M059J (cell line): ENCODE results near the gene PRR5. TPM values are rescaled to one million over a fixed set of nuclear protein-coding genes. Genes with fewer than 3 reads are reported as not detected.

Experiments
- DNase-seq: peaks from one replicate; pipeline ENCODE4 v3.0.0-alpha.2; 2012; ENCODE audit warnings: low read depth
- total RNA-seq: library from RNA; depleted of rRNA; stranded (reverse); fragments of >200 nt; shearing (Covaris generic); gene quantifications from 2 replicates; pipeline ENCODE4 v1.2.3, GENCODE V29; 2014

Gene PRR5
- total RNA-seq, 1 experiment from 2014 or later: not detected

DNA sequence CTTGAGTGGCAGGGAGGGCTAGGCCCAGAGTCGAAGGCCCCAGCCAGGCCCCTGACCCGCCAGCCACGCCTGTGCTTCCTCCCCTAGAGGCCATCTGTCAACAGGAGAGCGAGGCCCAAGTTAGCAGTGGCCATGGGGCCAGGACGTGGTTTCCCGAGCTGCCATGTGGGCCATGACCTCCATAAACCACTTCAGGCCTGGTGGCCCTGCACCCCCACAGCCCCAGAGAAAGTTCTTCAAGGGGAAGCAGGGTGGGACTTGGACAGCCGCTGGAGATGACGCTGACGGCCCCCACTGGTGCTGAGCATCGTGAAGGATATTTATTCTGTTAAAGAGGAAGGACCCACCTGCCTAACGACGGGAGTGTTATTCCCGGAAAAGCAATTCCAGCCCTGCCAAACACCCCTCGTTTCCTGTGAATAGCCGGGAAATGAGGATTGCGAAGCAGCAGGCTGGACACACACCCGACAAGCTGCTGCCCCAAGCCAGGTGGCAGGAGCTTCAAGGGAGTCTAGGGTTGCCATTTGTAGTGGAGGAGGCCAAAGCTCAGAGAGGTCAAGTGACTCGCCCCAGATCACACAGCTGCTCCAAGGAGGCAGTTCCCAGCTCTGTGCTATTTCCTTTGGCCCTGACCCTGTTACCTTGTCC lies 12.8 kb downstream of the PRR5 start:
- DNase-seq: no peak

DNA sequence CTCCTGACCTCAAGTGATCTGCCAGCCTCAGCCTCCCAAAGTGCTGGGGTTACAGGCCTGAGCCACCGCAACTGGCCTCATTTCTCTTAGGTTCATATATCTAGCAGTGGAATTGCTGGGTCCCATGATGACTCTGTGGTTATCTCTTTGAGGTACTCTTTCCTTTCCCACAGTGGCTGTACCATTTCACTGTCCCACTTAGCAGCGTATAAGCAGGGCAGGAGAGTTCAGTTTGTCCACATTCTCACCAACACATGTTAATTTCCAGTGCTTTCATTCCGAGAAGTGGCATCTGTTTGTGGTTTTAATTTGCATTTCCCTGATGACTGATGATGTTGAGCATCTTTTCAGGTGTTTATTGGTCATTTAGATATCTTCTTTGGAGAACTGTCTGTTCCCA lies 16.4 kb downstream of the PRR5 start:
- DNase-seq: no peak

DNA sequence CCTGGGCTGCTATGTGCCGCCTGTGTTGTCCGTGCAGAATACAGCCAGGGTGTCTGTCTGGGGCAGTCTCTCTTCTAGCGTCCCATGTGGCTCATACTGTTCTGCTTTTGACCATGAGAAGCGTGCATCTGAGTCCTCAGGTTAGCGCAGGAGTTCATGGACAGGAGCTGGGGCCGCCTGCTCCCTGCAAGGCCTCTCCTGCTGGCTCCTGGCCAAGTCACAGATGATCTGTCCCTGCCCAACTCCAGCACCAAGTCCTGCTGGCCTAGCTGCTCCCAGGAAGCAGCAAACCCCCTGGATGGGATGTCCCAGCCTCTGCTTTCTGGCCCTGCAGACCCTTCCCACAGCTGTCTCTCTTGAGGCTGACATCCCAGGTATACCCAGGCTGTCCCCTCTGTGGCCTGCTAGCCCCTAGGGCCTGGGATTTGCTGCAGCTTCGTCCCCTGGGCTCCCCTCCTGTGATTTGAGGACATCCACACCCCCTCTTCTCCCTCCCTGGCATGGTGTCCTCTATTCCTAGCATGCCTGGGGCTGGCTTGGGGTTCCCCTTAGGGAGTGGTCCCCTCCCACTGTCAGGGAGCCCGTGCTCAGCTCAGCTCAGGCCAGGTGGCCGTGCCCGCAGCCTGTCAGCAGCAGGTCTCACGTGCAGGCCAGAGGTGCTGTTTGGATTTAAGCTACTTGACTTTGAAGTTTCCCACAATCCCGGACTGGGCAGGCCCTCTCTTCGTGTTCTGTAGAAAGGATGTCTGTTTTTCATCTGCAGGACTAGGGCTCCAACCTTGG lies 17.8 kb downstream of the PRR5 start:
- peak; percentile 14 for DNase-seq

DNA sequence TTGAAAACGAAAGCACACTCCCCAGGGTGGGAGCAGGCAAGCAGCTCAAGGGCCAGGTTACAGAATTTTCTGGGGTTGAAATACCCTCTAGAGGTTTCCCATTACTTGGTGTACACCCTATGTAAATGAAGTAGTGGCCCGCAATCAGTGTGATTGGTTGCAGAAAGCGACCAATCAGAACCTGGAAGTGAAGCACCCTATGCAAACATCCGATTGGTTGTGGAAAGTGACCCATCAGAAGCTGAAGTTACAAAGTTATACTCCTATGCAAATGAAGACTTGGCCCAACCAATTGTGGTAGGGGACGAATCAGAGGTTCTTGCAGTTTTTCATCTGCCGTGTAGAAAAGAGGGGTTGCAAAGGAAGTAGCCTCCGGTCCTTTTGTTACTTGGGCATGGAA lies 19.2 kb downstream of the PRR5 start:
- peak; percentile 13 for DNase-seq

DNA sequence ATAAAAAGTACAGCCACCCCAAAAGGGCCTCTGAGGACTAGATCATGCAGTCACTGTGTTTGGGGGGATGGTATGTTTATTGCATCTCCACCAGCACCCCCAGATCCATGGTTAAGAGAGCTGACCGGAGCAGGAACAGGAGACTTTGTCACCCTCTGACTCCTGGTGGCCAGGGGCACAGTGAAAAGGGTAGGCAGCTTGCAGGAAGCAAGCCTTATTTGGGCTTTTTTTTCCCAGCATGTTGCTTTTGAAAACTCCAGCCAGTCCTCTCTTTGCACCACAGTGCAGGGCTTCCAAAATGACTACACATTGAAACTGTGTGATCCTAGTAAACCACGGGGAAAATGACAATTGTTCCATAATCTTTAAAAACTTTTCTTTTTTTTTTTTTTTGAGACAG lies 20.6 kb downstream of the PRR5 start:
- no peak for DNase-seq

DNA sequence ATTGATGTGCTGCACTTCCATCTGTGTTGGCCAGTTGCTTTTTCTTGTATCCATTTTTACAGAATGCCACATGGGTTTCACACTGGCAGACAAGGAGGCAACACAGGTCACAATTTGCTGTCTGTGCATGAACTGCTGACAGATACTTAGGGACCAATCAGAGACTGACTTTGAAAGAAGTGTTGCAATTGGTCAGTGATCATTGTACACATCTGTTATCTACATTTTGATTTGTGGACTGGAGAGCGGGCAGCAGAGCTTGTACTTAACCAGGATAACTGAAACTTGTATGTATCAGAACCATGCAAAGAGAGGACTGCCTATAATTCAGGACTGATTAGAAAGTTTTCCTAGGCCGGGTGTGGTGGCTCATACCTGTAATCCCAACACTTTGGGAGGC lies 21.8 kb downstream of the PRR5 start:
- peak; percentile 21 for DNase-seq

DNA sequence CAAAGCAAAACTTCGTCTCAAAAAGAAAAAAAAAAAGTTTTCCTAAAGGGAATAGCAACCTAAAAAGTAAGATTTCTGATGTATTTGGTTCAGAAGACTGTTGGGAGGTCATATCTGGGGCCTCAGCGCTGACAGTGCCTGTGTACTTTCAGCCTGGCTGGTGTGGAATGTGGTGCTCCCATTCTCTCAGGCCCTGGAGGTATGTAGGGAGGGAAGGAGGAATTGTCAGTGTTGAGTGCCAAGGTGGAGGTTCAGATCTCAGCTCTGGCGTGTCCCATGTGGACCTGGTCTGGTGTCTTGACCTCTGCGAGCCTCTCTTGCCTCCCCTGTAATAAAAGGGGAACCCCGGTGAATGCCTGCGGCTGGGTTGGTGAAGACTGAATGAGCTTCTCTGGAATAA lies 22.4 kb downstream of the PRR5 start:
- no peak for DNase-seq

DNA sequence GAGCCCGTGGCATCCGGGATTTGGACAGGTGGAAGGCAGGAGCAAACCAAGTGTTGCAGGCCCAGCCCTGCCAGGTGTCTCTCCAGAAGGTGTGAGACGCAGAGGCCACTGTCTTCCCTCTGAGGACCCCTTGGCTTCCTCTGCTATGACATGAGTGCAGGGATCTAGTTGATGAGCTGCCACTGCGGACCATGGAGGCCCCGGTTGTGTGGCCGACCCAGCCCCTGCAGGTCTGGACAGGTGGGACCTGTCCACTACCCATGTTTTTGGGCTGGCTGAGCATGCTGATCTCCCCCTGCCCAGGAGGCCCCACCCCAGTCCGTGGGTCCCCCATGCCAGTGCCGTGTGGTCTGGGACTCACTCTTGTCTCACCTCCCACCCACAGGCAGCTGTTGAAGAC lies 22.9 kb downstream of the PRR5 start:
- no peak for DNase-seq

DNA sequence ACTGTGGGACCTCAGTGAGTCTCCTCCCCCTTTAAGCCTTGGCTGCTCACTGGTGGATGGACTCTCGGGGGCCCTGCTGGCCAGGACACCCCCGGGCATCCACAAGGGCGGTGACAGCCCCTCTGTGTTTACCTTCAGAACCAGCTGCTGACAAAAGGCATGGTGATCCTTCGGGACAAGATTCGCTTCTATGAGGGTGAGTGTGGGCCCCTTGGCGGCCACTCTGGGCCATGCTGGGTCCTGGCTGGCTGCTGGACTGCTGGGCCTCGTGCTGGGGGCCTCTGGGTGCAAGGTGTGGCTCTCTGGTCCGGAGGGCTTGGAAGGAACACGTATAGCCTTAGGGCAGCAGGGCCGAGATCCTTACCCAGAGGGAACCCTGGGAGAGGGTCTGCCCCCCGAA lies 24.4 kb downstream of the PRR5 start:
- no peak for DNase-seq

DNA sequence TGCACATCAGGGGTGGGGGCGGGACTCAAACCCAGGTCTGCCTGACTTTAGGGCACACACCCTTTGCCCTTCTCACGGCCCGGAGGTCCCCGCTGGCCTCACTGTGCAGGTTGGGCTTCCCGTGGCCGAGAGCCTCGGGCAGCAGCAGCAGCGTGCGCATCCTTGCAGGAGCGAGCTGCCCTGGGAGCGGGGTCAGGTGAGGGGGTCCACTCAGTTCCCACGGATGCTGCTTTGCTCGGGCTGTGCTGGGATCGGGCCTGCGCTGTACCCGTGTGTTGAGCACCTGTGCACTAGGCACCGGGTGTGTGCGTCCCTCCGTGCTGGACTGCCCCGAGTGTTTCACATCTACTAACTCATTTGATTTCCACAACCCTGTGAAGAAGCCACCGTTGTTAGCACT lies 25.1 kb downstream of the PRR5 start:
- no peak for DNase-seq

DNA sequence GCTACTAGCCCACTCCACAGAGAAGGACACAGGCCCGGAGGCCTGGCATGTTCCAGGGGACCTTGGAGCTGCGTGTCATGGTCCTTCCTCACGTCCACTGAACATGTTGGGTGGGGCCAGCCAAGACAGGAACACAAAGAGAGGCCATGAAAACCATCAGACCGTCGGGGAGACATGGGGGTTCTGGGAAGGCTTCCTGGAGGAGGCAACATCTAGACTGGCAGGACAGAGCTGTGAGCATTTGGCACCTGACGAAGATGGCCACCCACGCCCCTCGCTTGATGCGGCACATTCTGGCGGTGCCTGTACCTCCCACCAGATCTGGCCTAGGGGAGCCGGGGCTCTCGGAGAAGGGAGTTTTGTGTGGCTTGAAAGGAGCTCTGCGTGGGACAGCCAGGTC lies 25.7 kb downstream of the PRR5 start:
- no peak for DNase-seq

DNA sequence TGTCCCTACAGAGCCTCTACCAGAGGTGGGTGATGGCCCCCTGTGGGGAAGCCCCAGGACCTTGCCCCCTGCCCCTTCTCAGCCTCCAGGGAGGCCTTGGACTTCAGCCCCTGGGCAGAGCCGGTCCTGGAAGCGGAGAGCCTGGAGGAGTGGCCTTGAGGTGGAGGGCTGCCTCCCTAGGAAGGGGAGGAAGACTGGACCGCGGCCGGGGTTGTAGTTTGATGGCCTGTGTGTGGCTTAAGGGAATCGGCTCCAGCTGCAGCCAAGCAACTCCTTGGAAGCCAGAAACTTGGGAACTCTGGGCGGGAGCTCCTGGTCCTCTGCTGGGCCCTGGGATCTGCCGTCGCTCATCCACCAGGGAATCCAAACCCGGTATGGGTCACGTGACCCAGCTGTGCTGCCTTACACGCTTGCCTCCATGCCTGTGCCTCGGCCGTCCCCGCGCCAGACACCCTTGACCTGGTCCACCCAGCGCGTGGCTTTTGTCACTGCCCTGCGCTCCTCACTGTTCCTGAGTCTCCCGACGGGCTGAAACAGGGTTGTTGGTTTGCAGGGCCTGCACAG lies 26.8 kb downstream of the PRR5 start:
- DNase-seq: no peak

DNA sequence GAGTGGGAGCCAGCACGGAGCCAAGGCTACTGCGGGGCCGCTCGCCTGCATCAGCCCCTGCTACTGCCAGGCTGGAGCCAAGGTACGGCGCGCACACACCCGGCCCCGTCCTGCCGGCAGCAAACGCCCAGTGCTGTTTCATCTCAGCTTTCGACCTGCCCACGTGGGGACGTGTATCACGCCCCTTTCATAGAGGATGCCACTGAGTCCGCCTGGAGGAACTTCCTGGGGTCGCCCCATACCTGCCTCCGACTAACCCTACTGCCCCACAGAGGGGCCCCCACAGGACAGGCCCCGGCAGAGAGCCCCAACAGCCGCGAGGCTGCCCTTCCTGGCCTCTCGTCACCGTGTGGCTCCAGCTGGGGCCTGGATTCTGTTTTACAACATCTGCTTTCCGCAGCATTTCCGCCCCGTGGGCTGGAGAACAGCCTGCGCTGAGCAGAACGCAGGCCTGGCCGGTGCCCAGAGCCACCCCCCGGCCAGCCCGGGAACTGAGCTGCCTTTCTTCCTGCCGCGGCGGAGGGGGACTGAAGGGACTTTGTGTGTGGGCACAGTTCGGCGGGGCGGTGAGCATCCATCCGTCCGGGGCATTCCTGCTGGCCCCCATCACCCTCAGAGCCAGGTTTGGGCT lies 27.5 kb downstream of the PRR5 start:
- DNase-seq: peak; percentile 32

DNA sequence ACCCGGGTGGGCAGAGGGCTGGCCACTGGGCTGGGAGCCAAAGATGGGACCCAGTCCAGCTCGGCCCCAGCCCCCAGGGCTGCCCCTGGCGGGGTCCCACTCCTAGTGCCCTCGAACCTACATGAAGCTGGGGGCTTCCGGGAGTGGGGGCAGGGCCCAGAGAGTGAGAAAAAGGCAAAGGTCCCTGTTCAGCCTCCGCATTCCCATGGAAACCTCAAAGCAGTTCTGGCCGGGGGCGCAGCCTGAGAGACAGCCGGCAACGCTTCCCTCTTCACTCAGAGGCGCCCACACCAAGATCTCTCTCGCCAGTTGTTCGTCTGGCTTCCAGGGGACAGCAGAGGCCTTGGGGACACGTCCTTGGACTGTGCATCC lies 28.0 kb downstream of the PRR5 start:
- DNase-seq: no peak

DNA sequence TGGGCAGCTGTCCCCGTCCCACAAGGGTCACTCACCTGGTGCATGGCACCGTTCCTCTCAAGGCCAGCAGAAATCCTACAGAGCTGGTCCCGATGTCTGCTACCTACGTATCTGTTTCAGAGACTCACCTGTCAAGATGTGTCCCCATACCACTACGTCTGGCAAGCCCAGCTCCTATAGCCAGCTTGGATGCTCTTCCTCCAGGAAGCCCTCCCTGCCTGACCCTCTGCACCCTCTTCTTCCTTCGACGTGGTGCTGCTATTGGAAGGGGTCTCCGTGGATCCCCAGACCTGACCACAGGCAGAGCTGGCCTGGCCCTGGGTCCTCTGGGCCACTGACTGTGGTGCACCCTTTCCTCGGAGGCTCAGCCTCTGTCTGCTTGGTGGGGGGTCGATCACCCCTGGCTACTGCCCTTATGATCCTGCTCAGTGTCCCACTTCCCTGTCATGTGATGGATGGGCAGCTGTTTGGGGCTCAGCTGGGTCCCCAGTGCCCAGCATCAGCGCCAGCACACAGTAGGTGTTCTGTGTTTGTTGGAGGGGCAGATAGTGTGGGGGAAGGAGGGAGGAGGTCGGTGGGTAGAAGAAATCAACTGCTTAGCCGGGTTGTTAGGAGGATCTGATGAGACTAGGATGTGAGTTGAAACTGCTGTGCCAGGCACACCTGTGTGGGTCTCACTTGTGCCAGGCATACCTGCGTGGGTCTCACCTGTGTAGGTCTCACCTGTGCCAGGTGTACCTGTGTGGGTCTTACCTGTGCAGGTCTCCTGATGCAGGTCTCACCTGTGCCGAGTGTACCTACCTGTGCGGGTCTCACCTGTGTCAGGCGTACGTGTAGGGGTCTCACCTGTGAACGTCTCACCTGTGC lies 28.7 kb downstream of the PRR5 start:
- no peak for DNase-seq

DNA sequence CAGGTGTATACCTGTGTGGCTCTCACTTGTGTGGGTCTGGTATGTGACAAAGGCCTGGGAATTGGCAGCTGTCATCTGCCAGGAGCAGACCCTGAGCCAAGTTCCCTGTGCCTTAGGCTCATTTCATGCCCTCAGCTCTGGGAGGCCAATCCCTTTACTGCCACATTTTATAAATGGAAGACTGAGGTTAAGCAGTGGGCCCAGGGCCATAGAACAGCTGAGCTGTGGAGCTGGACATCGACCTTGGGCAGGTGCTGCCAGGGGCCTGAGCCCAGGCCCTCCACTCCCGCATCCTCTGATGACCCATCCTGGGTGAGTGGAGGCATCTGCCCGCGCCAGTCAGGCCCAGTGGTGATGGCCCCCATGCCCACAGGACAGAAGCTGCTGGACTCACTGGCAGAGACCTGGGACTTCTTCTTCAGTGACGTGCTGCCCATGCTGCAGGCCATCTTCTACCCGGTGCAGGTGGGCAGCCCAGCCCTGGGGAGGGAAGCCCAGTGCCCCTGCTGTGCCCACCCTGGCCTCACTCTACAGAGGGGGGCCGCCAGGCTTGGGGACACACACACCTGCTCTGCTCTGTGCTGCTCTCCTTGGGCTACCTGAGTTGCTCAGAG lies 29.5 kb downstream of the PRR5 start:
- no peak for DNase-seq

DNA sequence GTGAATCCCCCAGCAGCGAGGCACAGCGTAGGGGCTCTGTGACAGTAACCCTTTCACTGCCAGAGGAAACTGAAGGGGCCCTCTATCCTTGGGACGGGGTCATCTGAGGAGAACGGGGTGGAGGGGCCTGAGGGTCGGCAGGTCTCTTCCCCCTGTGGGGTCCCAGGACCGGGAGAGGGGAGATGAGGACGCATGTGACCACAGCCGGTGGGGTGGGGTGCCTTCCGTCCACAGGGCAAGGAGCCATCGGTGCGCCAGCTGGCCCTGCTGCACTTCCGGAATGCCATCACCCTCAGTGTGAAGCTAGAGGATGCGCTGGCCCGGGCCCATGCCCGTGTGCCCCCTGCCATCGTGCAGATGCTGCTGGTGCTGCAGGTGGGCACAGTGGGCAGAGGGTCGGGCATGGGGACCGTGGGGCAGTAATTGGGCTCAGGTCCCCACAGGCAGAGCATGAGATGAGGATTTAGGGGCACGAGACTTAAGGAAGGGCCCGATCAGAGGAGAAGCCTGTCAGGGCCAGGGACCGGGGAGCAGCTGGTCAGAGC lies 30.1 kb downstream of the PRR5 start:
- DNase-seq: no peak

DNA sequence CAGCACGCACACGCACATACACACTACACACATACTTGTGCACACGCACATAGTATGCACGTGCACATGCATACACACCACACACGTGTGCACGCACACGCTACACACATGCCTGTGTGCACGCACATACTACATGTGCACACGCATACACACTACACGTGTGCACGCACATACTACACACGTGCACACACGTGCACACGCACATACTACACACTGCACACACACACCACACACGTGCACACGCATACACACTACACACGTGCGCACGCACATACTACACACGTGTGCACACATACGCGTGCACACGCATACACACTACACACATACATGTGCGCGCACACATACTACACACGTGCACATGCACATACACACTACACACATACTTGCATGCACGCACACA lies 30.7 kb downstream of the PRR5 start:
- DNase-seq: no peak

DNA sequence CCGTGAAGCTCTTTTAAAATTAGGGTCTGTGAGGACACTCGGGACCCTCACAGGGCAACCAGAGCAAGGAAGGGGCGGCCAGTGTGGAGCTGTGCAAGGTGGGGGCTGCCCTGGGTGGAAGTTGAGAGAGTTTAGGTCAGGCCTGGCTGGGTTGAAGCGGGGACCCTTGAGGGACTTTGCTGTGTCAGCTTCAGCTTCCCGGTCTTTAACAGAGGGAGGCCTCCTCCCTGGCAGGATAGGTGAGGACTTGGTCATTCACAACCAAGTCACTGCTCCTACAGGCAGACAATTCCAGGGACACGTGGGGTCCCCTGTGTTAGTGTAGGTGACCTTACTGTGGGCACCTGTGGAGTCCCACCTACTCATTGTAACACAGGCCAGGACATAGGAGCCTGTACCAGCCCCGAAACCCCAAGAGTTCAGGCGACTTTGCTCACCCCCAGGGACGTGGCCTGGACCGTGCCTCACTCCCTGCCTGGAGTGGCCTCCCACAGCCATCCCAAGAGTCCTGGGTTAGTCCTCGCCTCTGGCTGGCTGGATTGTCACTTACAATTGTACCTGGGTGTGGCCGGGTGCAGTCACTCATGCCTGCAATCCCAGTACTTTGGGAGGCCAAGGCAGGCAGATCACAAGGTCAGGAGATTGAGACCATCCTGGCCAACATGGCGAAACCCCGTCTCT lies 31.6 kb downstream of the PRR5 start:
- DNase-seq: no peak

DNA sequence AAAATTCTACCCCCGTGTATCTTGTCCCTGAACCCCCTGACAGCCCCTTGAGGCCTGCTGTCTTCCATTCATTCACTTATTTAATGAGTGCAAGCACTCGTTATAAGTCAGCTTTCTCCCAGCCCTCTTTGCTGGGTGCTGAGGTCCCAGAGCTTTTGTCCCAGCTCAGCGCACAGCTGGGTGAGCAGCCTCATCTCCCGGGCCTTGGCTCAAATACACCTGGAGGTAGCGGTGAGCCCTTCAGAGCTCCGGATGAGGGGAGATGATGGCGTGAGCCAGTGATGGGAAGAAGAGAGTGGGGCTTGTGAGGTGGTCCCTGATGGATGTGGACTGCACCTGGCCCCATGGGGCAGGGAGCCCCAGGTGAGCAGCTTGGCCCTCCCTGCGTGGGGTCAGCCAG lies 32.3 kb downstream of the PRR5 start:
- no peak for DNase-seq
